Endothelial cell (in vitro differentiated cells): Measurements from ENCODE around the gene TMEM14A. TPM values are rescaled to one million over a fixed set of nuclear protein-coding genes. Genes with fewer than 3 reads are reported as not detected.
A peak's percentile ranks its signal among the peaks of the same experiment; 100 is the strongest.

ENCODE experiments used
- DNase-seq: peaks from one replicate; pipeline ENCODE4 v3.0.0; 2021; ENCODE audit warnings: low spot score
- H3K27ac Mint-ChIP-seq: one replicate; pipeline ENCODE4 v1.8.0; 2021; ENCODE audit warnings: mixed read lengths, inconsistent platforms; ENCODE audit not compliant: unreplicated experiment
- H3K27me3 Mint-ChIP-seq: one replicate; pipeline ENCODE4 v1.8.0; 2021; ENCODE audit warnings: mild to moderate bottlenecking, moderate library complexity, mixed read lengths, inconsistent platforms; ENCODE audit not compliant: unreplicated experiment
- H3K36me3 Mint-ChIP-seq: one replicate; pipeline ENCODE4 v1.8.0; 2021; ENCODE audit warnings: mild to moderate bottlenecking, low read depth, mixed read lengths, inconsistent platforms; ENCODE audit not compliant: unreplicated experiment
- H3K4me1 Mint-ChIP-seq: one replicate; pipeline ENCODE4 v1.8.0; 2021; ENCODE audit warnings: mild to moderate bottlenecking, mixed read lengths, inconsistent platforms; ENCODE audit not compliant: unreplicated experiment
- H3K4me3 Mint-ChIP-seq: one replicate; pipeline ENCODE4 v1.8.0; 2021; ENCODE audit warnings: mild to moderate bottlenecking, mixed read lengths, inconsistent platforms; ENCODE audit not compliant: unreplicated experiment
- H3K9me3 Mint-ChIP-seq: one replicate; pipeline ENCODE4 v1.8.0; 2021; ENCODE audit warnings: mixed read lengths, inconsistent platforms; ENCODE audit not compliant: unreplicated experiment
- total RNA-seq: library from RNA; stranded (reverse); fragmentation: NEBNext Ultra II Directional; extraction: Animal tissue kit (Norgen Biotek cat#: 25700); gene quantifications from one replicate; pipeline ENCODE4 v1.2.1, GENCODE V29; 2021; ENCODE audit not compliant: unreplicated experiment
- TF ChIP-seq, protein P1 (sequence below): fragments of 200-600 bp; sonication (generic); IDR thresholded peaks from one replicate; pipeline ENCODE4 v1.5.0; 2021; ENCODE audit warnings: antibody characterized with exemption; ENCODE audit not compliant: unreplicated experiment

Gene TMEM14A
- total RNA-seq, 1 donor from 2014 or later = 15.2 TPM

DNA sequence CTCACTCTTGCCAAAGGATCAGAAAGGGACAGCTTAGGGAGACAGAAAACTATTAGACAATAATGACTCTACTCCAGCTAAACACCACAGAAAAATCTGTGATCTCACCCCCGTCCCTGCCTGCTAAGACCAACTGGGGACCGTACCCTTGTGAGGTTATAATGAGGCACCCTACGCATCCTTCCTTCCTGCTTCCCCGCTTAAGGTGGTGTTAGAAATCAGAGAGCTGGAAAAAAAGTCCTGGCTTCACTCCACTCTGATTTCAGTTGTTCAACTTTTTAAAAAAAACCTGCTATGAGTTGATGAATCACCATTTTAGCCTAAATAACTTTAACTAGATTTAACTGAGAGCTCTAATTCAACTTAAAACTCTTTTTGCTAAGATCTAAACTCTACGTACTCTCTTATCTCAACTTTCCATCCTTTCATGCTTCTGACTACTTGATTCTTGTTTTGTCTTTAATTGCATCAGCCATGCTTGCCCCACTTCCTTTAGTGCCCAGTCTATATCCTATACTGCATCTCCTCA is 35.8 kb upstream of the TMEM14A start:
- Mint-ChIP-seq H3K27ac (no peak overlapping the region), H3K27me3 (no peaks in the 10 kb centered on the region), H3K9me3 (no peaks in the 10 kb centered on the region), H3K36me3 (no peaks in the 10 kb centered on the region), H3K4me1 (peaks cover 8% of the 10 kb centered on the region), H3K4me3 (no peak overlapping the region)
- no peak for DNase-seq
- TF ChIP-seq, protein P1, sequence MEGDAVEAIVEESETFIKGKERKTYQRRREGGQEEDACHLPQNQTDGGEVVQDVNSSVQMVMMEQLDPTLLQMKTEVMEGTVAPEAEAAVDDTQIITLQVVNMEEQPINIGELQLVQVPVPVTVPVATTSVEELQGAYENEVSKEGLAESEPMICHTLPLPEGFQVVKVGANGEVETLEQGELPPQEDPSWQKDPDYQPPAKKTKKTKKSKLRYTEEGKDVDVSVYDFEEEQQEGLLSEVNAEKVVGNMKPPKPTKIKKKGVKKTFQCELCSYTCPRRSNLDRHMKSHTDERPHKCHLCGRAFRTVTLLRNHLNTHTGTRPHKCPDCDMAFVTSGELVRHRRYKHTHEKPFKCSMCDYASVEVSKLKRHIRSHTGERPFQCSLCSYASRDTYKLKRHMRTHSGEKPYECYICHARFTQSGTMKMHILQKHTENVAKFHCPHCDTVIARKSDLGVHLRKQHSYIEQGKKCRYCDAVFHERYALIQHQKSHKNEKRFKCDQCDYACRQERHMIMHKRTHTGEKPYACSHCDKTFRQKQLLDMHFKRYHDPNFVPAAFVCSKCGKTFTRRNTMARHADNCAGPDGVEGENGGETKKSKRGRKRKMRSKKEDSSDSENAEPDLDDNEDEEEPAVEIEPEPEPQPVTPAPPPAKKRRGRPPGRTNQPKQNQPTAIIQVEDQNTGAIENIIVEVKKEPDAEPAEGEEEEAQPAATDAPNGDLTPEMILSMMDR = no peak

DNA sequence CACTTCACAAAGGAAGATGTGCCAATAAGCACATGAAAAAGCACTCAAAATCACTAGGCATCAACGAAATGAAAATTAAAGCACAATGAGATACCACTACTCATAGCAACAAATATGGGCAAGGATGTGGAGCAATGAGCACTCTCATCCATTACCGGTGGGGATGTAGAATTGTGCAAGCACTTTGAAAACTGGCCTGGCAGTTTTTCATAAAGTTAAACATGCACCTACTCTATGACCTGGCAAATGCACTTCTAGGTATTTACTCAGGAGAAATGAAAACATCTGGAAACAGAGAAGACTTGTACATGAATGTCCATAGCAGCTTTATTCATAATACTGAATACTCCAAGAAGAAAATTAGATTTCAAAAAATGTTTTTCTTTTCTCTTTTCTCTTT is 34.1 kb upstream of the TMEM14A start:
- no peaks in the 10 kb centered on the region for H3K9me3 Mint-ChIP-seq
- no peak overlapping the region for H3K4me3 Mint-ChIP-seq
- H3K36me3 Mint-ChIP-seq = no peaks in the 10 kb centered on the region
- no peaks in the 10 kb centered on the region for H3K27me3 Mint-ChIP-seq
- no peak overlapping the region for H3K27ac Mint-ChIP-seq
- no peak for DNase-seq
- TF ChIP-seq, protein P1 = no peak
- peaks cover 19% of the 10 kb centered on the region for H3K4me1 Mint-ChIP-seq

DNA sequence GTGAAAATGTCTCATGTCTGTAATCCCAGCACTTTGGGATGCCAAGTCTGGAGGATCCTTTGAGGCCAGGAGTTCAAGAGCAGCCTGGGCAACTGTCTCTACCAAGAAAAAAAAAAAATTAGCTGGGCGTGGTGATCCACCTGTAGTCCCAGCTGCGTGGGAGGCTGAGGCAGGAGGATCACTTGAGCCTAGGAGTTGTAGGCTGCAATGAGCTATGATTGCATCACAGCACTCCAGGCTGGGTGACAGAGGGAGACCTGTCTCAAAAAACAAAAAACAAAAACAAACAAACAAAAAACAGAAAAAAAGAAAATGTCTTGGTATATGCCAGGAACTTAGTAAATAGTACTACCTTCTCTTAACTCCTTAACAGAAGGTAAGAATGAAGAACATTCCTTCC is 31.4 kb upstream of the TMEM14A start:
- H3K9me3 Mint-ChIP-seq = no peaks in the 10 kb centered on the region

DNA sequence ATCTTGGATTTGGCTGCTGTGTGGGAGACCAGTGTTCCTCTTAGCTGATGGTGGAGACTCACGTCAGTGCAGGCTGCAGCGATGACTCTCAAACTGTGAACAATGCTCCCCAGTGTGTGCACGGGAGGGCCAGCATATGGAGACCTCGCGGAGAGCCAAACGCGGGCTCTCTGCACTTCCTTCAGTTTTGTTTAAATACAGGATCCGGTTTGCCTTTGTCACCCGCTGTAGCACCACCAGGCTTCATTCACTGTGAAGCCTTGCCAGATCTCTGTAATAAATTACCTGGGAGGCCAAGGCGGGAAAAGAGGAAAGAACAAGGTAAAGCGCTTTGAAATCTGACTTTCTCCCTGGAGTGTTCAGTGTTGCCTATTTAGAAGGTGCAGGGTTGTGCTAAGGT is 30.7 kb upstream of the TMEM14A start:
- no peak overlapping the region for H3K4me3 Mint-ChIP-seq
- TF ChIP-seq, protein P1 = no peak

More for the DNA sequence above, 31.4 kb upstream of the TMEM14A start:
- Mint-ChIP-seq H3K4me3 (no peak overlapping the region), H3K4me1 (peaks cover 32% of the 10 kb centered on the region), H3K36me3 (peaks cover 4% of the 10 kb centered on the region), H3K27ac (no peak overlapping the region), H3K27me3 (no peaks in the 10 kb centered on the region)
- TF ChIP-seq, protein P1 = no peak
- no peak for DNase-seq

DNA sequence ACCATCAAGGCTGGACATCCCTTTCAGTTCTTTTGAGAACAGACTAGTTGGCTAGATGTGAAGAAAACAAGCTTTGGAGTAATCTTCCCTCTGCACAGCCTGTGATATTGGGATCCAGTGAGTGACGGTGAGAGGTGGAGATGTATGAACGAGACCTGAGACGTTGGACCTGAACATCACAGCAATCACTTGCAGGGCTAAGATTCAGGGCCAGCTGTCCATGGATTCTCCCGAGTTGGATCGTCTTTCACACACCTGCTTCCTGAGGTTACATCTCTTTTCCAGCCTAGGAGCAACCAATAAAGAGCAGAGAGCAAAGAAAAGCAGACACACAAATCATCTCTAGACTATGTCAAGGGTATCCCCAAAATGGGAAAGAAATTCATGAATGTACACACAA is 30.0 kb upstream of the TMEM14A start:
- Mint-ChIP-seq H3K4me3 (peak overlapping the region; percentile 27), H3K4me1 (peaks cover 24% of the 10 kb centered on the region), H3K27me3 (no peaks in the 10 kb centered on the region), H3K27ac (no peak overlapping the region), H3K9me3 (no peaks in the 10 kb centered on the region), H3K36me3 (peaks cover 4% of the 10 kb centered on the region)
- DNase-seq = no peak
- TF ChIP-seq, protein P1 = no peak

More for the DNA sequence above, 30.7 kb upstream of the TMEM14A start:
- no peak for DNase-seq
- H3K9me3 Mint-ChIP-seq = no peaks in the 10 kb centered on the region
- peak overlapping the region; percentile 55 for H3K27ac Mint-ChIP-seq
- peaks cover 4% of the 10 kb centered on the region for H3K36me3 Mint-ChIP-seq
- H3K4me1 Mint-ChIP-seq = peaks cover 27% of the 10 kb centered on the region
- no peaks in the 10 kb centered on the region for H3K27me3 Mint-ChIP-seq
